ENCODE measurements around the gene RBM38. TPM values are rescaled to one million over a fixed set of nuclear protein-coding genes. Genes with fewer than 3 reads are reported as not detected.

Gene RBM38
- total RNA-seq, 1 donor from 2014 or later, result 10.6 TPM

DNA sequence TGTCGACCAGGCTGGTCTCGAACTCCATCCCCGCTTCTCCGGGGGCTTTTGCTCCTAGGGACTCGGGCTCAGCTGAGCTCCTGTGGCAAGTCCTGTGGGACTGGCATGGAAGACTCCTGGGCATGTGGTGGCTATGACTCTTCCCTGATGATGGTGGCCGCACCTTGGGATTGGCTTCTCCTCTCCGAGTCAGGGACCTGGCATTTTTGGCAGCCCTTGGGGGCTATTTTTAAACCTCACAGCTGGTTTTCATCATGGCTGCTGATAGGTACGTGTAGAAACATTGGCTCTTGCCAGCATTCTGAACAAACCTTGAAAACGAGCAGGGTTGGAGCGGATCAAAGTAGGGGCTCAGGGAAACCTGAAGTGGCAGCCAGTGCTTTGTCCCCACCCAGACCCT is 54.1 kb downstream of the RBM38 start:
- no peak for FAIRE-seq
- DNase-seq (ENCODE audit: low spot score in 2 of 2), result no peak

DNA sequence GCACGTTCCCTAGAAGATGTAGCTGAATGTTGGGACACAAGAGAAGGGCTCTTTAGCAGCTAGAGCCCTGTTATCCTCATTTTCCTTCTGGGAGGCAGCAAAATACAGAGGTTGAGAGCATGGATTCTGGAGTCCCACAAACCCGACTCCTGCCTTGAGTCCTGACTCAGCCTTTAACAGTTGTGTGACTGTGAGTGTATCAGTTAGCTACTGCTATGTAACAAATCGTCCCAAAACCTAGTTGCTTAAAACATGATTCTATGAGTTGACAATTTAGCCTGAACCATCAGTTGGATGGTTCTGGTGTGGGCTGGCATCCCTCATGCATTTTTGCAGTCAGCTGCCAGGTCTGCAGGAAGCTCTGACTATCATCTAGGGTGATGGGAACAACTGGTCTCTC is 54.6 kb downstream of the RBM38 start:
- DNase-seq (ENCODE audit: low spot score in 2 of 2), result no peak
- FAIRE-seq, result no peak

DNA sequence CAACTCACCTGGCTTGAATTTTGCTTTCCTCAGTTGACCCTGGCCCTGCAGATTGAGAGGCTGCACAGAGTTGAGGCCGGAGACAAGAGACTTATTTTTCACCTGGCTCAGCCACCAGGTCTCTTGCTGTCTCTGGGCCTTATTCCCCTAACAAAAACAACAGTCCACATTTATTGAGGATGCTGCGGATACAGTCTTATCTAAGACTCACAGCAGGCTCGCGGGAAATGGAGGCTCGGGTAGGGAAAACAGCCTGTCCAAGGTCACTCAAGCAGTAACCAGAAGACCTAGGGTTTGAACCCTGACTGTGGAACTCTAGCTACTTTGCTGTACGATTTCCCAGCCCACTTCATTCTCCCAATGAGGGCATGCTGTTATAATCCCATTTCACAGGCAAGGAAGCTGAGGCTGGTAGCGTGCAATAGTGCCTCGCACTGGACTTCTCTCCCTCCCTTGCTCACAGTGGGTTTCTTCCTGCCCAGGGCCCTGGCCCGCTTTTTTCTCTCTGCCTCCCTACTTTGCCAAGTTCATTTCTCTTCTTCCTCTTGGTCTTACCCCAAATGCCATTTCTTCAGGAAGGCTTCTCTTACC is 57.7 kb downstream of the RBM38 start:
- FAIRE-seq, result no peak

DNA sequence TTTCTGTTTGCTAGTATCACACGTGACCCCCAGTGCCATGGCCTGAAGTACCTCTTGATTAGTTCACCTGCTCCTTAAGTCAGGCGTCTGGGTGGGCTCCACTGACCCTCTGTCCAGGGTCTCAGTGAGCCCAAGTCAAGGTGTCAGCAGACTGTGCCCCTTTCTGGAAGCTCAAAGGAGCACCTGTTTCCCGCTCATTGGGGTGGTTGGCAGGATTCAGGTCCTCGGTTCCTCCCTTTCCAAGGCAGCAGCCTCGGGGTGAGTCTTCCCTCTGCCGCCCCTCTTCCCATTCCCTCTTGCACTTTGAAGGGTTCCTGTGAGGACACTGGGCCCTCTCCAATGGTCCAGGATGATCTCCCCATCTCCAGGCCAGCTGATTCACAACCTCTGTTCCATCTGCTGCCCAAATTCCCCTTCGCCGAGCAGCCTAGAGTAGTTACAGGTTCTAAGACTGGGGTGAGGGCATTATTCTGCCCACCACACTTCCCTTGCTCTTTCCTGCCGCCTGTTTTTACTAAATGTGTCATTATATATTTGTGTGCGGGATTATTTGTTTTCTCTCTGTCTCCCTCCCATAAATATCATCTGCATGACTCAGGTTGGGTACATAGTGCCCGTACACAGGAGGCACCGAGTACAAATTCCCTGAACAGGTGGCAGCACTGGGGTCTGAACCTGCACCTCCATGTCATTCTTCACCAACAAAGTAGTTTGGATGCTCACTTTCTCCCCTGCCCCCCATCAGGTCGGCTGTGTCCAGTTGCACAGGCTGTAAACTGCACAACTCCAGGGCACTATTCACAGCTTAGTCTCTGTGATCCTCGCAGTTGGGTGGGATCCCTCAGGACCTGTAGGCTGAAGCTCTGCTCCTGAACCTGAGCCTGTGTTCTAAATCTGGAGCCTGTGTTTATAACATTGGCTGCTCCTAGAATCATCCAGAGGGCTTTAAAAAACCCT is 58.5 kb downstream of the RBM38 start:
- DNase-seq (ENCODE audit: low spot score in 2 of 2) (no peak), FAIRE-seq (no peak)

More for the DNA sequence above, 57.7 kb downstream of the RBM38 start:
- no peak for DNase-seq (ENCODE audit: low spot score in 2 of 2)

DNA sequence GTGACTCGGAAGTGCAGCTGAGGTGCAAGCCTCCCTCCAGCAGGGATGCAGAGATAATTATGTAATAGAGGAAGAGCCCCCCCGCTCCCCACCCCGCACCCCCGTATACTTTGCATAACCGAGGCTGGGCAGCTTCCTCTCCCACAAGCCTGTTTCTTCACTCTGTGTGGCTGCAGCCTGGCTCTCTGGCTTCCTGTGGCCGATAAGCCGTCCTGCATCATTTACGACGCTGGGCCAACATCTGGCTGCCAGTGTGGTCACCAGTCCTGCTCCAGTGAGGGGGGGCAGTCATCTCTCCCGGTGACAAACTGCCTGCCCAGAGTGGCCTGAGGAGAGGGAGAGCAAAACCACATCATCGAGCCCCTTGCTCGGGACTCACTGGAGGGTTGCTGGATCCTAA is 59.2 kb downstream of the RBM38 start:
- FAIRE-seq (no peak), DNase-seq (ENCODE audit: low spot score in 2 of 2) (no peak)

DNA sequence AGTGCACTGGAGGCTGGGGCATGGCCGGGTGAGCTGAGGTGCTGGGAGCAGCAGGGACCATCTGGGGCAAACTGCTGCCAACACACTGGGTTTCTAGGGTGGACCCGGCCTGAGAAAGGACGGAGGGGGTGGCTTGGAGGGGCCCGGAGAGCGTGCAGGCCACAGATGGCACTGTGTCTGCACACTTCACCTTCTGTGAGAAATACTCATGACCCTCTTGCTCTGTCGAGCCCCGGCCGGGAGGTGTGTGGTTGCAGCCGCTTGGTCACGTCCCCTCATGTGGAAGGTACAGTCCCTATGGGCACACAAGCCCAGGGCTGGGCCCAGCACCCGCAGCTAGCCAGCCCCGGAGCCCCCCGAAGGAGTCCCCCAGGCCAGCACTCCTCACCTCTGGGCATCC is 59.7 kb downstream of the RBM38 start:
- FAIRE-seq, result no peak
- no peak for DNase-seq (ENCODE audit: low spot score in 2 of 2)

DNA sequence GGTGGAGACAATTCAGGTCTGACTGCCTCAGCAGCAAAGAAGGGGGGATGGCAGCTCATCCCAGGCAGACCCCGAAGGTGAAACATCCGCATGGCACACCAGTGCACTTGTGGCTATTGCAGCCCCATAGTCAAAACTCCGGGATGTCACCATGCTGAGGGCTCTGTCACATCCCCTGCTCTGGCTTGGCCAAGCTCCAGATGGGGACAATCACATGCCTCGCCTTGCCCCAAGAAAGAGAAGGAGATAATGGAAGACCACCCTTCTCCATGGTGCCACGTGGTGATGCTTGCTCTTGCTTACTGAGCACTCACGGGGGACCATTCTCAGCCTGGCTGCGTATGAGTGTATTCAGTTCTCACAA is 60.2 kb downstream of the RBM38 start:
- DNase-seq (ENCODE audit: low spot score in 2 of 2), result no peak
- FAIRE-seq, result no peak

DNA sequence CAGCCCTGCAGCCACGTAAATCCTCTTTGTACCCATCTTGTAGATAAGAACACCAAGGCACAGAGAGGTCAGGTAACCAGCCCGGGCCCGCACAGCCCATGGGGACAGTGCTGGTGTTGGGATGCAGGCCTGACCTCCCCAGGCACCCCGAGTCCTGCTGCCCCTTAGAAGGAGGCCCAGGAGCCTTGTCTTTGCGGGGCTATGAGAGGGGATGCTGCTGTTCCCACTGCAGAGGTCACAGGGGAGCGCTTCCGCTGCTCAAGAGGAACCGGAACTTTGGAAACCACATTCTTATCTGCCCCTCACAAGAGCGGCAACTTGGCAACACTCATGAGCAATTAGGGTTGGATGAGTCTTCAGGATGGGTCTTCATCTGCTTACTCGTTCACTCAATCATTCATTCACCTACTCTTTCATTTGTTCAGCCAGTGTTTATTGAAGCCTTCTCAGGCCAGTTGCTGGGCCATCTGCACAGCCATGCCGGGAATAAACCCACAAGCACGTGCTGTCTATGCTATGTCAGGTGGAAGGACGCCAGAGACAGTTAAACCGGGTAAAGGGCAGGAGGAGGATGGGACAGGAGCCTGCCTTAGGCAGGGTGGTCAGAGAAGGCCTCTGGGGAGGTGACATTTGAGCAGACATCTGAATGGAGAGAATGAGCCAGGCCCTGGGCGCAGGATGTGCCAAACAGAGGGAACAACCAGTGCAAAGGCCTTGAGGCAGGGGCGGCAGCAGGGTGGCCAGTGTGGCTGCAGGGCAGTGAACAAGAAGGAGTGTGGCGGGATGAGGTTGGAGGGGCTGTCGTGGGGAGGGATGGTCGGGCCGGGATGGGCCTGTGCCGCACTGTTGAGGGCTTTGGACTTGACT is 60.8 kb downstream of the RBM38 start:
- no peak for FAIRE-seq
- no peak for DNase-seq (ENCODE audit: low spot score in 2 of 2)

DNA sequence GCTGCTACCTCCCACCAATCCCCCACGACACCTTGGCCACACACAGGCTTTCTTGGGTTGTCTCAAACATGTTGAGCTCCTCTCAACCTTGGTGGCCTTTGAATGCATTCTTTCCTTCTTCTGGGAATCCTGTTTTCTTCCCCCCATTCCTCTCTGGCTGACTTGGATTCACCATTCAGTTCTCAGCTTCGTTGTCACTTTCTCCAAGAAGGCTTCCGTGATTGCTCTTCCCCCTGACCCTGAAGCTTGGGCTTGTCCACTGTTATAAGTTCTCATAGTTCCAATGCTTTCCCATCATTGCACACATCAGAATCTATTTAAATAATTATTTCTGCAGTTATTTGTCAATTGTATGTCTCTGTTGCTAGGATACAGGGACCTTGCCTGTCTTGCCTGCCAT is 64.2 kb downstream of the RBM38 start:
- no peak for DNase-seq (ENCODE audit: low spot score in 2 of 2)
- no peak for FAIRE-seq

DNA sequence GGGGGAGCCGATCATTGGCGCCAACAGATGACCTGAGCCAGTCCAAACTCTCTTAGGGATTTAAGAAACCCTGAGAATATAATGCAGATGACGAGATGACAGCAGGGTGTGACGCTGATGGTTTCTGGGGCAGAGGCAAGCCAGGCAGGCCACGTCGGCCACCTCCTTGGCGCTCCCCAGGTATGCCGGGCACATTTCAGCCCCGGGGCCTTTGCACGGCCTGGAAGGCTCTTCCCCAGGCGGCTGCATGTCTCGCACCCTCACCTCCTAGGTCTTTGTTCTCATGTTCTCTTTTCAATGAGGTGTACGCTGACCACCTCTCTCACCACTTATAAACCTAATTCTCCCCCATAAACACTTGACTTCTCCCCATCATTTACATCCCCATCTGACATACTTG is 64.9 kb downstream of the RBM38 start:
- FAIRE-seq (no peak), DNase-seq (ENCODE audit: low spot score in 2 of 2) (no peak)

DNA sequence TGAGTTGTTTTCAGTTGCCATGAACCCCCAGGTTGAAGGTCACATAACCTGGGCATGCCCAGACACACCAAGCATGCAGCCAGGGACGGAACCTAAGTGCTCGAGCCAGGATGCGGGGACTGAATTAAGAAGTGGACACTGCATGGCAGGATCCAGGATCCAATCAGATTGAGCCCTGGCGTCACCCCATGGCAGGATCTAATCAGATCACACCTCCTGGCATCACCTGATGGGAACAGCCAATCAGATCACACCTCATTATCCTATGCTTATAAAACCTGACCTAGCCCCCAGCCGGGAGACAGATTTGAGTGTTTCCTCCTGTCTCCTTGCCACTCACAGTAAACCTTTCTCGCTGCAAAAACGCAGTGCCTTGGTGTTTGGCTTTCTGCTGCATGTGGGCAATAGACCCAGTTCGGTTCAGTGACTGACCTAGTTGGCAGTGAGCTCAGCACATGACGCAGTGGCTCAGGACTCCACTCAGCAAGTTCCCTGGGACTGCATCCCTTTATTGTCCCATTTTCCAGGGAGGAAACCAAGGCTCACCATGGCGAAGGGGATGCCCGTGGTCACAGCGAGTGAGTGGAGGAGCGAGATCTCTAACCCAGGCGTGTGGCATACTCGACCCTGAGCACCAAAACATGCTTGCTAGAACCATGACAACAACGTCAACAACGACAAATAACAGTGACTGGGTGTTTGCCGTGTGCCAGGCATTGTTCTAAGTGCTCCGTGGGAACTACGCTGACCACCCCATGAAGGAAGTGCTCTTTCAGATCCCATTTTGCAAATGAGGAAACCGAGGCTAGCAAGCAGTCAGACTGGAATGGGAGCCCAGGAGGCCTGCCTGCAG is 66.3 kb downstream of the RBM38 start:
- DNase-seq (ENCODE audit: low spot score in 2 of 2) (no peak), FAIRE-seq (no peak)

DNA sequence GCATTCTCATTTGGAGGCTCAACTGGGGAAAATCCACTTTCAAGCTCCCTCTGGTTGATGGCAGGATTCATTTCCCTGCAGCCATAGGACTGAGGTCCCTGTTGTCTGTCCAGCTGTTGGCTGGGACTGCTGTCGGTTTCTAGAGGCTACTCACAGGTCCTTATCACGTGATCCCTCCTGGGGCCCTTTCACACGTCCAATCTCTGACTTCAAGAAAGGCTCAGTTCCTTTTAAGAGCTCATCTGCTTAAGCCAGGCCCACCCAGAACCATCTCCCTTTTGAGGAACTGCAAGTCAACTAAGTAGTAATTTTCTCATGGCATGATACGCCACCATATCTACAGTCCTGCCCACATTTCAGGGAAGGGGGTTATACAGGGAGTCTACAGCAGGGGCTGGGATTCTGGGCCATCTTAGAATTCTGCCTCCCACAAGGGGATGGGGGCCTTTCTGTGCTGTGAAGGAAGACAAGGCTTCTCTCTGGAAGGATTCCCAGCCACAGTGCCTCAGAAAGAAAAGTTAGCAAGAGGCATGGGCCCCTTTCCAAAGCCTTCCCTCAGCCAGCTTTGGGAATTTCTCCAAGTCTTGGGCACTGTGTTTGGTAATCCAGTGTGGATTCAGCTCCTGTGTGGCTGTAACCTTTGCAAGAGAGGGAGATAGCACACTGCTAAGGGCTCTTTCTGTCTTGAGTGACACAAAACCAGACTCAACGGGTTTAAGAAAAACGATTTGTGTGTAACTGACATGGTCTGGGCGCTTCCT is 67.4 kb downstream of the RBM38 start:
- DNase-seq (ENCODE audit: low spot score in 2 of 2) (peak in 1 of 2 donors; percentile 60), FAIRE-seq (no peak)

Other genes with a start within 250 kb of the RBM38 start
- 9.4 TPM for gene BMP7, start 124.8 kb upstream of the RBM38 start, total RNA-seq
- not detected for gene SPO11, start 61.6 kb upstream of the RBM38 start, total RNA-seq
- 31.8 TPM for gene RAE1, start 40.1 kb upstream of the RBM38 start, total RNA-seq
- not detected for gene CTCFL, start 133.7 kb downstream of the RBM38 start, total RNA-seq
- under 0.01 TPM for gene PCK1, start 169.7 kb downstream of the RBM38 start, total RNA-seq
- gene ZBP1, start 229.0 kb downstream of the RBM38 start, total RNA-seq, result not detected

Data from frontal cortex (tissue), 4 donors.